Stomach (tissue), 4 donors: ENCODE measurements around the gene PSD2.

Experiments used
- EP300 ChIP-seq: sonication (generic); formaldehyde crosslinking; IDR thresholded peaks from one replicate; pipeline ENCODE4 v1.6.1; 2017; ENCODE audit warnings: antibody characterized with exemption
- POLR2AphosphoS5 ChIP-seq, 3 donors: sonication (generic); formaldehyde crosslinking; IDR thresholded peaks; one replicate each; pipeline ENCODE4 v1.6.1; 2016; ENCODE audit warnings: antibody characterized with exemption in 3 of 3
- TF ChIP-seq, protein P1 (sequence below), 7 experiments: fragments of 450-650 bp in 4 of 7; fragments of 200-600 bp in 3 of 7; sonication (generic) in 3 of 7; IDR thresholded peaks; one replicate each; pipeline ENCODE4 v1.5.1; 2016 to 2019; ENCODE audit warnings: antibody characterized with exemption in 7 of 7, control low read depth in 2 of 7, mild to moderate bottlenecking in 1 of 7

DNA sequence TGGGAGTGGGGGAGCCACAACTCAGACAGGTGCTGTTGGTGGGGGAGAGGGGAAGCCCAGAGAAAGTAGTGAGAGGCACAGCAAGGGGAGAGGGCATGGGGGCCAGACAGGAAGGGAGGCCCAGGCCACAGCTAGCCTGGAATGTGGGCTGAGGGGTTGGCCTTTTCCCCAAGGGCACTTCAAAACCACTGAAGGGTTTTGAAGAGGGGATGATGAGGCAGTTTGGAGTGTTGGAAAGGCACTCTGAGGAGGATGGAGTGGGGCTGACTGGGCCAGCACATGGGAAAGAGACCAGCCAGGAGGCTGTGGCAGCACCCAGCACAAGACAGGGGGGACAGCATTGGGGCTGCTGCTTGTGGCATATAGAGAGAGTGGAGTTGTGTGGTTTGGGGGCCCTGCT lies 3.8 kb downstream of the PSD2 start:
- TF ChIP-seq, protein P1, sequence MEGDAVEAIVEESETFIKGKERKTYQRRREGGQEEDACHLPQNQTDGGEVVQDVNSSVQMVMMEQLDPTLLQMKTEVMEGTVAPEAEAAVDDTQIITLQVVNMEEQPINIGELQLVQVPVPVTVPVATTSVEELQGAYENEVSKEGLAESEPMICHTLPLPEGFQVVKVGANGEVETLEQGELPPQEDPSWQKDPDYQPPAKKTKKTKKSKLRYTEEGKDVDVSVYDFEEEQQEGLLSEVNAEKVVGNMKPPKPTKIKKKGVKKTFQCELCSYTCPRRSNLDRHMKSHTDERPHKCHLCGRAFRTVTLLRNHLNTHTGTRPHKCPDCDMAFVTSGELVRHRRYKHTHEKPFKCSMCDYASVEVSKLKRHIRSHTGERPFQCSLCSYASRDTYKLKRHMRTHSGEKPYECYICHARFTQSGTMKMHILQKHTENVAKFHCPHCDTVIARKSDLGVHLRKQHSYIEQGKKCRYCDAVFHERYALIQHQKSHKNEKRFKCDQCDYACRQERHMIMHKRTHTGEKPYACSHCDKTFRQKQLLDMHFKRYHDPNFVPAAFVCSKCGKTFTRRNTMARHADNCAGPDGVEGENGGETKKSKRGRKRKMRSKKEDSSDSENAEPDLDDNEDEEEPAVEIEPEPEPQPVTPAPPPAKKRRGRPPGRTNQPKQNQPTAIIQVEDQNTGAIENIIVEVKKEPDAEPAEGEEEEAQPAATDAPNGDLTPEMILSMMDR (IDR thresholded peaks at IDR 0.05) = no peak
- TF ChIP-seq POLR2AphosphoS5 (IDR thresholded peaks at IDR 0.05) (no peak), EP300 (no peak)
